Thyroid gland (tissue), 4 donors: Measurements from ENCODE around the gene ADAMTS2. TPM values are rescaled to one million over a fixed set of nuclear protein-coding genes. Genes with fewer than 3 reads are reported as not detected.

Experiments
- DNase-seq, 2 donors: peaks; one replicate each; pipeline ENCODE4 v3.0.0-alpha.2; 2019
- H3K27ac ChIP-seq, 3 donors: fragments of 200-600 bp; sonication (generic); 1 replicate in 2 of 3; 2 replicates in 1 of 3; pipeline ENCODE4 v1.5.1; 2016 to 2019; ENCODE audit warnings: mild to moderate bottlenecking in 1 of 3, moderate library complexity in 1 of 3
- H3K27me3 ChIP-seq: fragments of 200-600 bp; sonication (generic); one replicate; pipeline ENCODE4 v1.5.1; 2019
- H3K36me3 ChIP-seq, 2 donors: fragments of 200-600 bp; sonication (generic); one replicate each; pipeline ENCODE4 v1.5.1; 2016 to 2019
- H3K4me1 ChIP-seq, 2 donors: fragments of 200-600 bp; sonication (generic); one replicate each; pipeline ENCODE4 v1.5.1; 2017 to 2019
- H3K4me3 ChIP-seq, 3 donors: fragments of 200-600 bp; sonication (generic); replicated peaks in 1 of 3; 1 replicate in 2 of 3; 2 replicates in 1 of 3; pipeline ENCODE4 v1.5.1; 2016; ENCODE audit warnings: mild to moderate bottlenecking in 1 of 3
- H3K9me3 ChIP-seq: fragments of 200-600 bp; sonication (generic); one replicate; pipeline ENCODE4 v1.5.1; 2017
- CTCF ChIP-seq, 6 experiments: fragments of 200-600 bp in 3 of 6; fragments of 450-650 bp in 3 of 6; sonication (generic) in 3 of 6; IDR thresholded peaks; one replicate each; pipeline ENCODE4 v1.5.1; 2016 to 2019; ENCODE audit warnings: antibody characterized with exemption in 6 of 6, mild to moderate bottlenecking in 2 of 6, inconsistent platforms in 1 of 6, moderate library complexity in 1 of 6
- POLR2A ChIP-seq, 2 donors: fragments of 450-650 bp; IDR thresholded peaks; one replicate each; pipeline ENCODE4 v1.6.1; 2017; ENCODE audit warnings: antibody characterized with exemption in 2 of 2, mild to moderate bottlenecking in 2 of 2, moderate library complexity in 1 of 2
- WGBS, 2 donors: methylation state at CpG; one replicate each; pipeline ENCODE4 v1.1.5; 2017; 5-methylcytosine and 5-hydroxymethylcytosine counted together
- intact Hi-C: fragments of 100-400 bp; cut with DNase I; formaldehyde crosslinking; loops from one replicate; pipeline ENCODE4 v1.15.1; 2023
- total RNA-seq, 4 donors: library from RNA; depleted of rRNA; stranded (reverse); fragments of >200 nt; gene quantifications; one replicate each; pipeline ENCODE4 v1.2.3, GENCODE V29; 2016

Gene ADAMTS2
- total RNA-seq, 4 donors from 2014 or later = 3.5 to 16.2 (median 7.3) TPM

- H3K4me3 ChIP-seq = no peak overlapping the region
- peaks cover 0 to 4% of the 10 kb centered on the region in 2 donors for H3K4me1 ChIP-seq
- no peaks in the 10 kb centered on the region for H3K36me3 ChIP-seq
- no peaks in the 10 kb centered on the region for H3K27me3 ChIP-seq
- DNase-seq = no peak
- intact Hi-C loops = no loop called here
- TF ChIP-seq CTCF (IDR thresholded peaks at IDR 0.05) = no peak
- TF ChIP-seq POLR2A (IDR thresholded peaks at IDR 0.05) = no peak
- H3K27ac ChIP-seq = no peak overlapping the region
- 86 to 90% methylated on average over 16 of the region's 16 CpGs for WGBS, 2 donors
- H3K9me3 ChIP-seq = no peaks in the 10 kb centered on the region
Measured at GRCh38 chr5:179292681-179293635, 52.3 kb downstream of the ADAMTS2 start.

DNA sequence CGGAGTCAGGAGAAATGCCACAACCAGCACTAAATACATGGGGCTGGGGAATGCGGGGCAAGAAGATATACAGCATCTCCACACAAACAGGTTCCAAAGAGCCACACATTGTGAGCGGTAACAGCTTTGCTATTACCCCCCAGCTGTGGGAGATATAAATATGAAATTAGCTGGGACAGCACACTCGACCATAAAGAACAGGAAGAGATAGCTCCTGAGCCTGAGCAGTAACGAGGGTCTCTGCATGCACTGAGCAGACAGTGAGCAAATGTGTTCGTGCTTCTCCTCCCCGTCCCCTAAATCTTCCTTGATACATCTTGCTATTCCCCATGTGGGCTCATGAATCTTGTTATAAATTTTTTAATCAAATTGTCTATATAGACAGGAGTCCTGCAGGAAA lies 53.1 kb downstream of the ADAMTS2 start:
- 89 to 94% methylated on average over 7 of the region's 7 CpGs for WGBS, 2 donors
- TF ChIP-seq CTCF (IDR thresholded peaks at IDR 0.05) (no peak), POLR2A (IDR thresholded peaks at IDR 0.05) (no peak)

DNA sequence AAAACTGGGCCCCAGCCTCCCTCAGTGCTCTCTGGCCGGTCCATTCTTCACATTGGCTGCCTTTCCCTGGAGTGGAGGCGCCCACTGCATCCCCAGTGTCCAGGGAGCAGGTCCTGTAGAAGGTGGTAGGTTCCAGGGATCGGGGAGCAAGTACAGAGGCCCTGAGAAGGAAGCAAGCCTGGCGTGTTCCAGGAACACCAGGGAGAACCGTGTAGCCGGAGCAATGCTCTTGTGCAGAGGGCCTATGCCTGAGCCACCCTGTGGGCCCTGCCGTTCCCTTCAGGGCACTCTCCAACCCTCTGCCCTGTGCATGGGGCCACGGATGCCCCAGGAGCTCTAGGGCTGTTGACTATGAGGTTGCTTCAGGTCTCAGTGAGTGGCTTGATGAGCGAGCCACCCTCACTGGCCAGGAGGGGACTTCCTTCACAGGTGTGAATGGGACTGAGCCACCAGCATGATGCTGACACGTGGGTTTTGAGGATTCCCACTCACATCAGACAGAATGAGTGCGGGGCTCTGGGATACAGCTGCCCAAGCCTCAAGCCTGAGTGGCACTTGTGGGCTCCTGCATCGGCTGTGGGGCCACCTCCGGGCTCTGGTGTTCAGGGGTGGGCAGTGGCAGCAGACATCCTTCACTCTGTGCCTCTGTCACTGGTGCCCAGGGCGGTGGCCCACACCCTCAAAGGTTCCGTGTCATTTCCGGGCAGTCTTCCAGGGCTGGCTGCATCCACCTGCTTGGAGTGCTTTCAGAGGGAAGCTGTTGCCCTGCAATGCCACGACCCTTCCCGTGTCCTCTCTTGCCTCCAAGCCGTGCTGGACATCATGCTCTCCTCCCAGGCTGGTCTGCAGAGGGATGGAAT lies 54.4 kb downstream of the ADAMTS2 start:
- TF ChIP-seq CTCF (IDR thresholded peaks at IDR 0.05) (no peak), POLR2A (IDR thresholded peaks at IDR 0.05) (no peak)
- no peak for DNase-seq
- no peak overlapping the region for H3K4me3 ChIP-seq
- H3K27me3 ChIP-seq = no peaks in the 10 kb centered on the region
- WGBS, 2 donors = 77 to 83% methylated on average over 12 to 19 of the region's 19 CpGs
- H3K4me1 ChIP-seq = no peaks in the 10 kb centered on the region
- H3K27ac ChIP-seq = no peak overlapping the region
- intact Hi-C loops = no loop called here
- H3K36me3 ChIP-seq = no peaks in the 10 kb centered on the region
- no peaks in the 10 kb centered on the region for H3K9me3 ChIP-seq

More for the DNA sequence above, 53.1 kb downstream of the ADAMTS2 start:
- no peaks in the 10 kb centered on the region for H3K36me3 ChIP-seq
- no peak overlapping the region for H3K27ac ChIP-seq
- peaks cover 0 to under 1% of the 10 kb centered on the region in 2 donors for H3K4me1 ChIP-seq
- intact Hi-C loops = no loop called here
- no peak overlapping the region for H3K4me3 ChIP-seq
- no peaks in the 10 kb centered on the region for H3K27me3 ChIP-seq
- no peaks in the 10 kb centered on the region for H3K9me3 ChIP-seq
- DNase-seq = no peak

- Histone ChIP-seq H3K27me3 (no peaks in the 10 kb centered on the region), H3K27ac (no peak overlapping the region), H3K4me3 (no peak overlapping the region), H3K9me3 (no peaks in the 10 kb centered on the region), H3K4me1 (no peaks in the 10 kb centered on the region), H3K36me3 (no peaks in the 10 kb centered on the region)
- DNase-seq = no peak
- TF ChIP-seq POLR2A (IDR thresholded peaks at IDR 0.05) = no peak
- TF ChIP-seq CTCF (IDR thresholded peaks at IDR 0.05) = no peak
- 83 to 88% methylated on average over 13 of the region's 13 CpGs for WGBS, 2 donors
- intact Hi-C loops = no loop called here
Measured at GRCh38 chr5:179289756-179290385, 55.4 kb downstream of the ADAMTS2 start.
